Measurements from ENCODE around the gene TMEM89.

TMEM89 gene, protein sequence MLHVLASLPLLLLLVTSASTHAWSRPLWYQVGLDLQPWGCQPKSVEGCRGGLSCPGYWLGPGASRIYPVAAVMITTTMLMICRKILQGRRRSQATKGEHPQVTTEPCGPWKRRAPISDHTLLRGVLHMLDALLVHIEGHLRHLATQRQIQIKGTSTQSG

DNA sequence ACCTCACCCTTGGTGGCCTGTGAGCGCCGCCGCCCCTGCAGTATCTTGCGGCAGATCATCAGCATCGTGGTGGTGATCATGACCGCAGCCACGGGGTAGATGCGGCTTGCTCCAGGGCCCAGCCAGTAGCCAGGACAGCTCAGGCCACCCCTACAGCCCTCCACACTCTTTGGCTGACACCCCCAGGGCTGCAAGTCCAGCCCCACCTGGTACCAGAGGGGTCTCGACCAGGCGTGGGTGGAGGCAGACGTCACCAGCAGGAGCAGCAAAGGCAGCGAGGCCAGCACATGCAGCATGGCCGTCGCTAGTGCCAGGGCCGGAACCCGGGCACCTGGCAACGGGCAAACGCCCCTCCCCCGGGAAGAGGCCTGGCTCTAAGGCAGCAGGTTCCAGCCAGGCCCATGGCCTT, at the start of gene TMEM89:
TMEM89 (minus strand) TSS at position 309 of the 409 bp plus-strand sequence; CDS start at position 296, 13 bp downstream.
- no peak for DNase-seq (ENCODE audit: low read depth)
- H3K4me3 ChIP-seq (ENCODE audit: low read length): no peak within 1 kb of the TSS
- TF ChIP-seq, protein P1, sequence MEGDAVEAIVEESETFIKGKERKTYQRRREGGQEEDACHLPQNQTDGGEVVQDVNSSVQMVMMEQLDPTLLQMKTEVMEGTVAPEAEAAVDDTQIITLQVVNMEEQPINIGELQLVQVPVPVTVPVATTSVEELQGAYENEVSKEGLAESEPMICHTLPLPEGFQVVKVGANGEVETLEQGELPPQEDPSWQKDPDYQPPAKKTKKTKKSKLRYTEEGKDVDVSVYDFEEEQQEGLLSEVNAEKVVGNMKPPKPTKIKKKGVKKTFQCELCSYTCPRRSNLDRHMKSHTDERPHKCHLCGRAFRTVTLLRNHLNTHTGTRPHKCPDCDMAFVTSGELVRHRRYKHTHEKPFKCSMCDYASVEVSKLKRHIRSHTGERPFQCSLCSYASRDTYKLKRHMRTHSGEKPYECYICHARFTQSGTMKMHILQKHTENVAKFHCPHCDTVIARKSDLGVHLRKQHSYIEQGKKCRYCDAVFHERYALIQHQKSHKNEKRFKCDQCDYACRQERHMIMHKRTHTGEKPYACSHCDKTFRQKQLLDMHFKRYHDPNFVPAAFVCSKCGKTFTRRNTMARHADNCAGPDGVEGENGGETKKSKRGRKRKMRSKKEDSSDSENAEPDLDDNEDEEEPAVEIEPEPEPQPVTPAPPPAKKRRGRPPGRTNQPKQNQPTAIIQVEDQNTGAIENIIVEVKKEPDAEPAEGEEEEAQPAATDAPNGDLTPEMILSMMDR (conservative IDR thresholded peaks at IDR 0.05; ENCODE audit: low read depth, low read length): no peak

DNA sequence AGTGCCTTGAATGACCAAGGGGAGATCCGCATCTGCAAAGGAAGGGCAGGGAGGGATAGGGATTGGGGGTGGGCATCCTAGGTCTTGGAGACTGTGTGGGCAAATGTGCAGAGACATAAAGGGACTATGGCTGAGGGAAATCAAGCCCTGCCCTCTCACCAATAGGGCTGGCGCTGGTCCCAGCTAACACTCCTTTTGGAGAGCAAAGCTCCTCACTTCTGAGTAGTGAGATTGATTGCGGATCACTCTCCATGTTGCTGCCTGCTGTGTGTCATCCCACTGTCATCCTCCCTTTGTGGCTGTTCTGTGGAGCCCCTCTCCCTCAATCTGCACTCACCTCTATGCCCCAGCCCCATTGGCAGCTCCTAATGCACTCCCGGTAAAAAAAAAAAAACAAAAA, 43.4 kb upstream of the TMEM89 start:
- DNase-seq (ENCODE audit: low read depth): no peak
- no peak overlapping the region for H3K4me3 ChIP-seq (ENCODE audit: low read length)
- TF ChIP-seq, protein P1 (conservative IDR thresholded peaks at IDR 0.05; ENCODE audit: low read depth, low read length): no peak

DNA sequence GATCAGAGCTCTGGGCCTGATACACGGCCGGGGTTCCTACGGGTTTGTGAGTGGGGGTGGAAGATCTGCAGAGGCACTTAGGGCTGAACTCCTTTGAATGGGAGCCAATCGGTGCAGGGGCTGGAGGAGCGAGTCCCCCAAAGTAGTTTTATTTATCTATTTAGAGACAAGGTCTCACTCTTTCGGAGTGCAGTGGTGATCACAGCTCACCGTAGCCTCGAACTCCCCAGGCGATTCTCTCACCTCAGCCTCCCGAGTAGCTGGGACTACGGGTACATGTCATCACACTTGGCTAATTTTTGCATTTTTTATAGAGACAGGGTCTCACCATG, 42.7 kb upstream of the TMEM89 start:
- TF ChIP-seq, protein P1 (conservative IDR thresholded peaks at IDR 0.05; ENCODE audit: low read depth, low read length): no peak
- DNase-seq (ENCODE audit: low read depth): no peak
- no peak overlapping the region for H3K4me3 ChIP-seq (ENCODE audit: low read length)

DNA sequence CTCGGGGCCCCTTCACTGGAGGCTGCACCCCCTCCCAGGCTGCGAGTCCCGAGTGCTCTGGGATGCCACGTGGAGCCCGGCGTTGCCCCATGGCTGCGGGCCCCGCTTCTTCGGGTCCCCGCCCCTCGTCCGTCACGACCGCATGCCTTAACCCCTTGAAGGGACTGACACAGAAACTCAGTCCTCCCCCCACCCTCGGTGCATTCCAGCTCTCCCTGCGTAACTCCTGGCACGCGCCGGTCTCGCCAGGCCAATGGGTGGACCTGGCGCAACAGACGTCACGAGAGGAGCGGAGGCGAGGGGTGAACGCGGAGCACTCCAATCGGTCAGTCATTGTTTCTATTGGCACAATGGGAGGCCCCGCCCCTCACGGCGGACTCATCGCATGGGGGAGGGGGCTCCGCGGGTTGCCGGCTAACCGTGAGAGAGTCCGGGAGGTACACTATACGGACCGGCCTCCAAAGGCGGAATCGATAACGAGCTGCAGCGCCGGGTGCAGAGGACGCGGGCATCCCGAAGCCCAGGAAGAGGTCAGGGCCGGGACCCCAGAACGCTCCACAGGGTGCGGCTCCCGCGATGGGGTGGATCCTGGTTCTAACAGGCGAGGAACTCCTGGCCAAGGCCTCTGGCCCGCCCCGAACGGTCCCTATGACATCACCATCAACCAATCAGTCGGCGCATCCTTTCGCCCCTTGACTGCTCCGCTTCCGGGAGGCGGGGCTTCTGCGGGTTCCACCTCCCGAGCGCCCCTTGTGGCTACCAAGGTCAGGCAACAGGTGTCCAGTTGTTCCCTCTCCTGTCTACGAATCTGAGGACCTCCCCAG, 42.1 kb upstream of the TMEM89 start:
- H3K4me3 ChIP-seq (ENCODE audit: low read length): peak overlapping the region; percentile 51
- TF ChIP-seq, protein P1 (conservative IDR thresholded peaks at IDR 0.05; ENCODE audit: low read depth, low read length): peak; percentile 90
- DNase-seq (ENCODE audit: low read depth): peak; percentile 98

DNA sequence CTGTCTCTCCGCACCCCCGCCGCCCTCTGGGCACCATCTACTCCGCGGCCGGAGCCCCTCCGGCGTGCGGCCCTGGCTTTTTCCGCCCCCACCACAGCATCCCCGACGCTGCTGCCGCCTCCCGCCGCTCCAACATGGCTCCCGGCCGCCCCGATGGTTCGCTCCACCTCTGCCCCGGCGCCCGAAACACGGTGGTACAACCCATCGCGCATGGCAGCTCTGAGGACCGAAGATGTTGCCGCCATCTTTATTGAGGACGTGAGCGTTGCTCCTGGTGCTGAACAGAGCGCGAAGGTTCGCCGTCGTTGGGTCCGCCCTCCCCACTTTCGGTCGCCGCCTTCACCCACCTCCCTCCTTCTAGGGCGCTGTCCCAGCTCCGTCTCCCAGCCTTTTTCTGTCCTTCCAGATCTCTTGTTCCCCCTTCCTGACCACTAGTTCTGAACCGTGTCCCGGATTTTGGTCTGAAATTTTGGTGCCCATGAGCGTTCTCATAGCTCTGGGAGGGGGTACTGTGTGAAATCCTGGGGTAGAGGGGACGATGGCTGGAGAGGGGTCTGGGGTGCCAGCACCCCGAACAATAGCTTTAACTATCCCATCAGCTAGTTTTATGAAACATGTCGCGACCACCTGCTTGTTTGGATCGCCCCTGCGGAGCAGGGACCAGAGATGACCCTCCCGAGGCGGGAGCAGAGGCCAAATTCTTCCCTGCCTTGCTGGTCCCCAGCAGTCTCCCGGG, 41.4 kb upstream of the TMEM89 start, which contains the start of gene CELSR3:
CELSR3 (minus strand) TSS at position 134 of the 736 bp plus-strand sequence. CDS start 252 bp downstream, outside the sequence.
- TF ChIP-seq, protein P1 (conservative IDR thresholded peaks at IDR 0.05; ENCODE audit: low read depth, low read length): no peak
- H3K4me3 ChIP-seq (ENCODE audit: low read length): peak within 1 kb of the TSS; percentile 51
- DNase-seq (ENCODE audit: low read depth): peak; percentile 75

DNA sequence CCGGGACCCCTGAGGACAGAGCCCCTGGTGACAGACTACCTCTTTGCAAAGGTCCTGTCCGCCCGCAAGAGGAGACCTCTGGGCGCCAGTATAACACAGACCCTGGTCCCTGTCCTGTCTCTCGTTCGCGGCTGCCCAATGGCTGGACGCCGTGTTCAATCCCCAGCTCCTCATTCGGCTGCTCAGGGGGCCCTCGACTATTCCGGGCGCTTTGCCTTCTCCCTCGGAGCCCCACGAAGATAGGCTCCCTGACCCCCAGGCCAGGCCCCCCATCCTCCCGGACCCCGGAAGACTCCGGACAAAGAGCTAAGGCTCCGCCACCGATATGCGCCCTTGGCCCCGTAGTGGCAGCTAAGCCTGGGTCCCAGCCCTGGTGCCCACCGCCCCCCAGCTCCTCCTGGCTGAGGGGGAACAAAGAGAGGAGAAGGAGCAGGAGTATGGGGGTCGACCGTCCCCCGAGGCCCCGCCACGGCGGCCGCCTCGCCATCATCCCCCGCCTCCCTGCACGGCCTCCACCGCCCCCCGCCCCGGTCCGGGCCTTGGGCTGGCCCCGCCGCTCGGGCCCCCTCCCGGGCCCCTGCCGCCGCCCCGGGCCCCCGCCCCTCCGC, 40.7 kb upstream of the TMEM89 start:
- TF ChIP-seq, protein P1 (conservative IDR thresholded peaks at IDR 0.05; ENCODE audit: low read depth, low read length): no peak
- no peak for DNase-seq (ENCODE audit: low read depth)
- H3K4me3 ChIP-seq (ENCODE audit: low read length): peak overlapping the region; percentile 51
